Ureter (tissue), 1 donor: ENCODE measurements around the gene TIGD1. TPM values are rescaled to one million over a fixed set of nuclear protein-coding genes. Genes with fewer than 3 reads are reported as not detected.
"Not testable (repeated sequence)": the region's sequence is repeated elsewhere in the genome, so short reads cannot be mapped to it uniquely, and the experiment has no call there.

Experiments used
- DNase-seq: peaks from one replicate; pipeline ENCODE4 v3.0.0-alpha.2; 2020; ENCODE audit warnings: low spot score
- total RNA-seq: library from RNA; stranded (reverse); gene quantifications from one replicate; pipeline ENCODE4 v1.2.4, GENCODE V29; 2023
- donor health status: DM: yes; HTN: yes; CAD: no.

The TIGD1 gene
- total RNA-seq, 1 donor from 2014 or later = 7.9 TPM

- DNase-seq = not testable (repeated sequence)
These were observed 20.1 kb upstream of the TIGD1 start for GRCh38 chr2:232570481-232570880.

GRCh38 chr2:232569541-232569940, 19.2 kb upstream of the TIGD1 start:
- no peak for DNase-seq

DNA sequence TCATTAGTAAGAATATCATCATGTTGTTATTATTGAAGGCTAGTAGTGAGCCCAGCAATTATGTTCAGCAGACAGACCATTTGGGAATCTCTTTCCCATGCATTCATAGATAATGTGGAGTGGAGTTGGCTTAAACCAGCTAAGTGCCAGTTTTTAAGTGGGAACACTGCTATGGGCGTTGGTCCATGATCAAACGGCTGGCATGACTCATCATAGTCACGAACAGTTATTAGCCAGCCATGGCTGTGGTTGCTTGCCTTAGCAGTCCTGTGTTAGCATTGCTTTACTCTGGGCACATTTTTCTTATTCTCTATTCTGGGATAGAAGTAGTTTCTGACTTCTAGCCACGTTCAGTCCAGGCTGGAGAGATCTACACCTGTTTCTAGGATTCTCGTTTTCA, 17.8 kb upstream of the TIGD1 start:
- no peak for DNase-seq

GRCh38 chr2:232567721-232568120, 17.4 kb upstream of the TIGD1 start:
- no peak for DNase-seq

GRCh38 chr2:232563580-232563979, 13.2 kb upstream of the TIGD1 start:
- DNase-seq = no peak

- no peak for DNase-seq
These were observed 12.3 kb upstream of the TIGD1 start for GRCh38 chr2:232562515-232563151.

DNA sequence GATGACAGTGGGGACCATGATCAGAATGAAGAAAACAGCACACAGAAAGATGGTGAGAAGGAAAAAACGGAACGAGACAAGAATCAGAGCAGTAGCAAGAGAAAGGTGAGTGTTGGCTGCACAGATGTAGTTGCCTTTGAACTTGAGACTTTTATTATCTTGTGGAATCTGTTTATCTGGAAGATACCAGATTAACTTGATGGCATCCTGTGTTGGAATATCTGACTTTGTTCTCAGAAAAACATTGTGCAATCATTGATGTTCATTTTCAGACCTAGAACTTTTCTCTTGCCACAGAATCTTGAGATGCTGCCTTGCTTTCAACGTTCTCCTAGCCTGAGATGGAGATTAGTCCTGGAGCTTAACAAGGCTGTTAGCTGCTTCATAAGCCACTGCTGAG, 6.1 kb upstream of the TIGD1 start:
- no peak for DNase-seq

- no peak for DNase-seq
These were observed 1.4 kb upstream of the TIGD1 start for GRCh38 chr2:232551776-232552175.

DNA sequence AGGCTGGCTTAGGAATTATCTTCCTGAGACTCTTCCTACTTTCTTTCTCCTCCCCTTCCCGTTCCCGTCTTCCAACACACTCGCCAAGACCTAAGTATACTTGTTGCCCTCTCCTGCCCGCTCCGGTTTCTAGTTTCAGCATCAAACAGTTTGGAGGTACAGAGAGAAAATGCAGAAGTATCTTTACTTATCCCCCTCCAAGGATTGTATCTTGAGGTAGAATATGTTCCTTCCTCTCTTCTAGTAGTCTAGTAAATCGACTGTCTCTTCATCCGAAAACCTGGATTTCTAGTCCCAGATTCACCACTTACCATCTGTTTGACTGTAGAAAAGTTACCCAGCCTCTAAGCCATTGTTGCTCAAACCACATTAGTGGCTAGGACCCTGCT, 887 bp upstream of the TIGD1 start:
- no peak for DNase-seq

DNA sequence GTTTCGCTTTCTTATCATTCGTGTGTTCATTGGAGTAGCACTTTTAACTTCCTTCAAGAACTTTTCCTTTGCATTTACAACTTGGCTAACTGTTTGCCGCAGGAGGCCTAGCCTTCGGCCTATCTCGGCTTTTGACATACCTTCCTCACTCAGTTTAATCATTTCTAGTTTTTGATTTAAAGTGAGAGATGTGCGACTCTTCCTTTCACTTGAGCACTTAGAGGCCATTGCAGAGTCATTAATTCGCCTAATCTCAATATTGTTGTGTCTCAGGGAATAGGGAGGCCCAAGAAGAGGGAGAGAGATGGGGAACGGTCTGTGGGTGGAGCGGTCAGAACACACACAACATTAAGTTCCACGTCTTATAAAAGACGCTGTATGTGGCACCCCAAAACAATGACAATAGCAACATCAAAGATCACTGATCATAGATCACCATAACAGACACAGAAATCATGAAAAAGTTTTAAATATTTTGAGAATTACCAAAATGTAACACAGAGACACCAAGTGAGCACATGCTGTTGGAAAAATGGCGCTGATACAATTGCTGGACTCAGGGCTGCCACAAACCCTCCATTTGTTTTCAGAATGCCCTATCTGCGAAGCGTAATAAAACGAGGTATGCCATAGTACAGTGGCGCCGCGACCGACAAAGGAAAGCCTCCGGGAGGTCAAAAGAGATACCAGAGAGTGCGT, 553 bp downstream of the TIGD1 start:
- no peak for DNase-seq

DNA sequence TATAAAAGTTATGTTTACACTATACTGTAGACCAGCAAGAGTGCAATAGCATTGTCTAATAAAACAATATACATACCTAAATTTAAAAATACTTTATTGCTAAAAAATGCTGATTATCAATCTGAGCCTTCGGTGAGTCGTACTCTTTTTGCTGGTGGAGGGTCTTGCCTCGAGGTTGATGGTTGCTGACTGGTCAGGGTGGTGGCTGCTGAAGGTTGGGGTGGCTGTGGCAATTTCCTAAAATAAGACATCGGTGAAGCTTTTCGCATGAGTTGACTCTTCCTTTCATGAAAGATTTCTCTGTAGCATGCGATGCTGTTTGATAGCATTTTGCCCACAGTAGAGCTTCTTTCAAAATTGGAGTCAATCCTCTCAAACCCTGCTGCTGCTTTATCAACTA, 2.4 kb downstream of the TIGD1 start:
- no peak for DNase-seq

DNA sequence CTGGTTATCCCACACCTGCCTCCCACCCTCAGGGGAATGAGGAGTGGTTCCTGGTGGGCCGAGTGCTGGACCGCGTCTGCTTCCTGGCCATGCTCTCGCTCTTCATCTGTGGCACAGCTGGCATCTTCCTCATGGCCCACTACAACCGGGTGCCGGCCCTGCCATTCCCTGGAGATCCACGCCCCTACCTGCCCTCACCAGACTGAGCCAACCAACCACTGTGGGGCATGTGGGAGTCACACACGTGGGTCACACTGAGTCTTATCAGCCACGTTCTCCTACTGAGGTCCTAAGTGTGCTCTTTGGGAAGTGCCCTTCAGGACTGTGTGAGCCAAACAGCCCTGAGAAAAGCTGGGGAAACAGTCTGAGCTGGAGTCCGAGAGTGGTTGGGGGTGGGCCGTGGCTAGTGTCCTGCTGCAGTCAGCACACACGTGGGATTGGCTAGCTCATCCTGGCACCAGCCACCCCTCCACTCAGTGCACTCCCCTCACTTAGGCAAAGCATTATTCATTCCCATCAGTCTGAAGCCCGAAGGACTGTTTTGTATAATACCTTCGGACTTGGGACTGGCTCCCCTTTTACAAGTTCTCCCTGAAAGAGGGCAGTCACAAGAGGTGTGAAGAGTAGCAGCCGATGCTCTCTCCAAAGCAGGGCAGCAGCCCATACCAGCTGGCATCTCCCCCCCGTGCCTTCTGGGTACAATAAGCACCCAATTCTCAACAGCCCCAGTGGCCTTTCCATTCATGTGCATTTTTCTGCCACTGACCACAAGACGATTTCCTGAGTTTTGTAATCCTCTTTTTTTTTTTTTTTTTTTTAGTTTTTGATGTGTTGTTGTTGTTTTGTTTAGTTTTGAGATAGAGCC, 4.6 kb downstream of the TIGD1 start:
- DNase-seq = no peak

DNA sequence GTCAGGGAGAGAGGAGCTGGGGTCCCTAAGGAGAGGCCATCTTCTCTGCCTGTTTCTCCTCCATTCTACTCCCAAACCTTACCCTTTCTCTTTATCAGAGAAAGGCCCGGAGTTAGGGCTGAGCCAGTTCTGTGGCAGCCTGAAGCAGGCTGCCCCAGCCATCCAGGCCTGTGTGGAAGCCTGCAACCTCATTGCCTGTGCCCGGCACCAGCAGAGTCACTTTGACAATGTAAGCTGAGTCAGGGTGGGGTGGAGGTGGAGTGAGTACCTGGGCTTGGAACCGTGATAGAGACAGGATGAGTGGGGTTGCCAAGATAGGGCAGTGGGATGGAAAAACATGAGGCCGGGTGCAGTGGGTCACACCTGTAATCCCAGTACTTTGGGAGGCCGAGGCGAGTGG, 5.7 kb downstream of the TIGD1 start:
- DNase-seq = no peak

GRCh38 chr2:232543928-232544631, 6.3 kb downstream of the TIGD1 start:
- DNase-seq = no peak

GRCh38 chr2:232543491-232543890, 6.9 kb downstream of the TIGD1 start:
- no peak for DNase-seq

- DNase-seq = no peak
These were observed 7.5 kb downstream of the TIGD1 start for GRCh38 chr2:232542715-232543467.

- no peak for DNase-seq
These were observed 8.2 kb downstream of the TIGD1 start for GRCh38 chr2:232541961-232542714.

DNA sequence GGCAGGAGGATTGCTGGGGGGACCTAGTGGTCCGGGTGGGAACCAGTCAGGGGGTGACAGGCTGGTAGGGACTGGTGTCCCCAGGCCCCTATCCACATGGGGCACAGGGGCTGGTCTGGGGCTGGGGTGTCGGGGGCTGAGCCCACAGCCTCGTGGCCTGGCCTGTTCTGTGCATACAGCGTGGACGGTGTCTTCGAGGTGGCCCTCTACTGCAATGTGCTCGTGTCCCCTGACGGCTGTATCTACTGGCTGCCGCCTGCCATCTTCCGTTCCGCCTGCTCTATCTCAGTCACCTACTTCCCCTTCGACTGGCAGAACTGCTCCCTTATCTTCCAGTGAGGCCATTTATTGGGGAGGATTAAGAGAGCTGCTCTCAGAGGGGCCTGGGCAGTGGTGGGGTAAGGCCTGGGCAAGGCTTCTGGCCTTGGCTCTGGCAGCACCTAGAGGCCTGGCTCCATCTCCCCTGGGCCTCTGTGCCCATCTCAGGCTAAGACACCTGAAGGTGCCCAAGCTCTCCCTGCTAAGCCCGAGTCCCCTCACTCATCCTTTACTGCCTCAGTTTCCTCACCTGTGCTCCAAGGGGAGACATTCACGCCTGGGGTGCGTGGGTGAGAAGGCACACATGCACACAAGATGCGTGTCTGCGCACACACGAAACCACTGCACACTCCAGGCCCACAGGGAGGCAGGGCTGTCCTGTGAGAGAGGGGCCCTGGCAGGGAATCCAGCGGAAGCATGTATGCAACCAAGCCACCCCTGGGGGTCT, 9.0 kb downstream of the TIGD1 start:
- no peak for DNase-seq

GRCh38 chr2:232540441-232541041, 9.8 kb downstream of the TIGD1 start:
- DNase-seq = no peak
